Mesenchymal stem cell (in vitro differentiated cells and primary cell): ENCODE data around the gene GNAI2.
"Not testable (repeated sequence)": the region's sequence is repeated elsewhere in the genome, so short reads cannot be mapped to it uniquely, and the experiment has no call there.

Experiments used
- DNase-seq: peaks from one replicate; pipeline ENCODE4 v3.0.0-alpha.2; 2013
- H2AFZ ChIP-seq: one replicate; pipeline ENCODE4 v1.6.1; 2013; ENCODE audit warnings: low read depth, mild to moderate bottlenecking, control low read depth, inconsistent platforms, low read length, moderate library complexity
- H2AK5ac ChIP-seq: 2 replicates; pipeline ENCODE4 v1.6.1; 2013; ENCODE audit warnings: low read length, moderate library complexity, mild to moderate bottlenecking, inconsistent platforms; ENCODE audit not compliant: severe bottlenecking
- H2BK120ac ChIP-seq: one replicate; pipeline ENCODE4 v1.6.1; 2013; ENCODE audit warnings: low read depth, mild to moderate bottlenecking, inconsistent platforms, low read length, moderate library complexity
- H2BK12ac ChIP-seq, 2 experiments: one replicate each; pipeline ENCODE4 v1.6.1; 2013; ENCODE audit warnings: inconsistent platforms in 2 of 2, low read length in 2 of 2, mild to moderate bottlenecking in 2 of 2, moderate library complexity in 2 of 2, control low read depth in 1 of 2
- H2BK15ac ChIP-seq: one replicate; pipeline ENCODE4 v1.6.1; 2013; ENCODE audit warnings: mild to moderate bottlenecking, low read depth, inconsistent platforms; ENCODE audit not compliant: poor library complexity, severe bottlenecking
- H2BK5ac ChIP-seq: 2 replicates; pipeline ENCODE4 v1.6.1; 2013; ENCODE audit warnings: low read depth, mild to moderate bottlenecking, low read length, control low read depth, inconsistent platforms; ENCODE audit not compliant: poor library complexity, severe bottlenecking
- H3K14ac ChIP-seq, 2 experiments: one replicate each; pipeline ENCODE4 v1.6.1; 2013; ENCODE audit warnings: inconsistent platforms in 2 of 2, low read length in 2 of 2, control low read depth in 1 of 2, mild to moderate bottlenecking in 1 of 2, moderate library complexity in 1 of 2
- H3K18ac ChIP-seq, 2 experiments: one replicate each; pipeline ENCODE4 v1.6.1; 2013; ENCODE audit warnings: inconsistent platforms in 2 of 2, low read length in 2 of 2, control low read depth in 1 of 2, low read depth in 1 of 2, mild to moderate bottlenecking in 1 of 2
- H3K23ac ChIP-seq, 2 experiments: one replicate each; pipeline ENCODE4 v1.6.1; 2013; ENCODE audit warnings: inconsistent platforms in 2 of 2, low read length in 2 of 2, mild to moderate bottlenecking in 2 of 2, moderate library complexity in 2 of 2, control low read depth in 1 of 2
- H3K27ac ChIP-seq: 2 replicates; pipeline ENCODE4 v1.5.1; 2013; ENCODE audit warnings: mild to moderate bottlenecking, moderate library complexity, low read length, control low read depth, inconsistent platforms; ENCODE audit not compliant: poor library complexity, severe bottlenecking
- H3K27me3 ChIP-seq, 2 experiments: 2 replicates each; pipeline versions ENCODE4 v1.6.1 to v1.7.0; 2013; ENCODE audit warnings: low read length in 2 of 2, mild to moderate bottlenecking in 2 of 2, moderate library complexity in 2 of 2, control low read depth in 1 of 2, inconsistent platforms in 1 of 2; ENCODE audit not compliant: control insufficient read depth in 1 of 2, insufficient read depth in 1 of 2
- H3K36me3 ChIP-seq, 2 experiments: 2 replicates each; pipeline versions ENCODE4 v1.6.1 to v1.7.0; 2013; ENCODE audit warnings: low read length in 2 of 2, control low read depth in 1 of 2, inconsistent platforms in 1 of 2, low read depth in 1 of 2, mild to moderate bottlenecking in 1 of 2; ENCODE audit not compliant: insufficient read depth in 2 of 2, control insufficient read depth in 1 of 2
- H3K4ac ChIP-seq, 2 experiments: one replicate each; pipeline ENCODE4 v1.6.1; 2013; ENCODE audit warnings: inconsistent platforms in 2 of 2, low read length in 2 of 2, mild to moderate bottlenecking in 2 of 2, moderate library complexity in 2 of 2, control low read depth in 1 of 2, low read depth in 1 of 2
- H3K4me1 ChIP-seq: 2 replicates; pipeline ENCODE4 v1.6.1; 2013; ENCODE audit warnings: low read depth, low read length, control low read depth; ENCODE audit not compliant: control insufficient read depth, insufficient read depth
- H3K4me2 ChIP-seq: 2 replicates; pipeline ENCODE4 v1.6.1; 2013; ENCODE audit warnings: low read length, mild to moderate bottlenecking, inconsistent platforms; ENCODE audit not compliant: poor library complexity, severe bottlenecking
- H3K4me3 ChIP-seq, 2 experiments: 2 replicates each; pipeline versions ENCODE4 v1.5.1 to v1.7.0; 2013; ENCODE audit warnings: low read length in 2 of 2, mild to moderate bottlenecking in 2 of 2, control low read depth in 1 of 2, low read depth in 1 of 2; ENCODE audit not compliant: insufficient read depth in 1 of 2
- H3K79me1 ChIP-seq: replicated peaks from 2 replicates; pipeline ENCODE4 v1.6.1; 2013; ENCODE audit warnings: mild to moderate bottlenecking, control low read depth, low read length, inconsistent platforms; ENCODE audit not compliant: poor library complexity, severe bottlenecking
- H3K9ac ChIP-seq: 2 replicates; pipeline ENCODE4 v1.7.0; 2013; ENCODE audit warnings: mild to moderate bottlenecking, low read length, moderate library complexity
- H3K9me3 ChIP-seq: 2 replicates; pipeline ENCODE4 v1.7.0; 2013; ENCODE audit warnings: mild to moderate bottlenecking, low read length; ENCODE audit not compliant: control insufficient read depth
- H4K8ac ChIP-seq: one replicate; pipeline ENCODE4 v1.6.1; 2013; ENCODE audit warnings: inconsistent platforms, mild to moderate bottlenecking, low read length, moderate library complexity
- H4K91ac ChIP-seq: one replicate; pipeline ENCODE4 v1.6.1; 2013; ENCODE audit warnings: mild to moderate bottlenecking, low read length, inconsistent platforms
- WGBS: methylation state at CpG from one replicate; pipeline ENCODE4 v1.1.7; 2013; ENCODE audit warnings: mixed read lengths; 5-methylcytosine and 5-hydroxymethylcytosine counted together

The GNAI2 gene

DNA sequence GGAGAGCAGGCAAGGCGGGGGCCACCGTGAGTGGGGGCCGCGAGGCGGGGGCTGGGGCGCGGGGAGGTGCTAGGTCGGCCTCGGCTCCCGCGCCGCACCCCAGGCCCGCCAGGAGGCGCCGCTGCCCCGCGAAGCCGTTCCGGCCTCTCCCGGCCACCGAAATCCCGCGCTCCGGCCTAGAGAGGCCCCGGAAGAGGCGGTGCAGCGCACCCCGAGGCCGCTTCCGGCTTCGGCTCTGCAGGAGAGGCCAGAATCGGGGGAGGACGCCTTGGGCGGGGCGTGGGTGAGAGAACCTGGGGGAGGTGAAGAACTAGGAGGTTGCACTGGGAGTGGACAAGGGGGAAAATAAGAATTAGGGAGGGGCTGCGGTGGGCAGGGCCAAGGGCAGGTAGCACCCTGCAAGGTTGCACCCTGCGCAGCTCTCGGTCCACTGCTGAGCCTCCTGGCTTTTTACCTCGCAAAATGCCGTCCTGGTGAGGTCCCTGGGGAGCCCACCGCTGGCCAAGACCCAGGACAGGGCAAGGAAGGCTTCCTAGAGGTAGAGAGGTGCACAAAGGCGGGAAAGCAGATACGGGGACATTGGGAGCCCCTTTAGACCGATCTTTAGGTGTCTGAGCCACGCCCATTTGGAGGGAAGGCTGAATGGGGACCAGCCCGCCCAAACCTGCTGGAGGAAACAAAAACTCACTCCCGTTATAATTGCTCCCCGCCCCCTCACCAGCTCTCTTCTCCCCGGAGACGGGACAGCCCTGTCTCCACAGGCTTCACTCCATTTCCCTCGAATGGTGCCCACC lies 8.4 kb upstream of the GNAI2 start:
- peak overlapping the region; percentile 74 to 97 for H3K18ac ChIP-seq
- WGBS = under 1% methylated on average over 51 of the region's 51 CpGs
- H2BK15ac ChIP-seq = peak overlapping the region; percentile 95

DNA sequence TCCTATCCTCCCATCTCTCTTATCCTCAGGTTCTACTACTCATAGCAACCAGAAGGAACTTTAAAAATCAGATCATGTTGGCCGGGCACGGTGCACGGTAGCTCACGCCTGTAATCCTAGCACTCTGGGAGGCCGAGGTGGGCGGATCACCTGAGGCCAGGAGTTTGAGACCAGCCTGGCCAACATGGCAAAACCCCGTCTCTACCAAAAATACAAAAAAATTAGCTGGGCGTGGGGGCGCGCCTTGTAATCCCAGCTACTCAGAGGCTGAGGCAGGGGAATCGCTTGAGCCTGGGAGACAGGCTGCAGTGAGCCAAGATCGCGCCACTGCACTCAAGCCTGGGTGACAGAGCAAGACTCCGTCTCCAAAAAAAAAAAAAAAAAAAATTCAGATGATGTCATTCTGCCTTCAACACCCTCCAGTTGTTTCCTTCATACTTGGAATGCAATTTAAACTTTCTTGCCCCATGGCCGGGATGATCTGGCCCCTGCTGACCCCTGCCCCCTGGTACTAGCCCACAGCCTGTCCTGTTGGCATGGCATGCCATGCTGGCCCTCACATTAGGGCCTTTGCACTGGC lies 7.7 kb upstream of the GNAI2 start:
- H4K91ac ChIP-seq, H3K23ac ChIP-seq, H2BK120ac ChIP-seq, H2AFZ ChIP-seq, H2BK5ac ChIP-seq, DNase-seq, H3K9me3 ChIP-seq, H3K14ac ChIP-seq, H3K79me1 ChIP-seq, H2BK12ac ChIP-seq, H3K36me3 ChIP-seq, H2AK5ac ChIP-seq: not testable (repeated sequence)
- 51% methylated on average over 15 of the region's 15 CpGs for WGBS
- Histone ChIP-seq H3K18ac (peak overlapping the region in 1 of 2 experiments; percentile 19), H3K4ac (peak overlapping the region in 1 of 2 experiments; percentile 59), H3K9ac (peak overlapping the region; percentile 89), H3K4me1 (peaks cover 15% of the 10 kb centered on the region), H3K27ac (peak overlapping the region; percentile 7), H3K4me3 (peak overlapping the region in 1 of 2 experiments; percentile 95), H3K4me2 (peak overlapping the region; percentile 85), H4K8ac (peak overlapping the region; percentile 92), H2BK15ac (peak overlapping the region; percentile 3), H3K27me3 (peaks cover 4 to 15% of the 10 kb centered on the region in 2 experiments)

More for the DNA sequence above, 8.4 kb upstream of the GNAI2 start:
- Histone ChIP-seq H3K4me1 (peaks cover 15% of the 10 kb centered on the region), H2AK5ac (peak overlapping the region; percentile 28), H4K91ac (peak overlapping the region; percentile 85), H3K27me3 (peaks cover 4 to 18% of the 10 kb centered on the region in 2 experiments), H2BK12ac (peak overlapping the region; percentile 46 to 69), H3K14ac (peak overlapping the region in 1 of 2 experiments; percentile 58), H3K4me3 (peak overlapping the region; percentile 64 to 95), H3K9ac (peak overlapping the region; percentile 89), H2BK120ac (peak overlapping the region; percentile 57), H3K4me2 (peak overlapping the region; percentile 90), H3K23ac (peak overlapping the region in 1 of 2 experiments; percentile 3), H2BK5ac (no peak overlapping the region), H3K36me3 (no peaks in the 10 kb centered on the region), H3K27ac (peak overlapping the region; percentile 76), H3K4ac (peak overlapping the region; percentile 84 to 89), H4K8ac (peak overlapping the region; percentile 93), H2AFZ (peak overlapping the region; percentile 90), H3K9me3 (no peaks in the 10 kb centered on the region), H3K79me1 (peaks cover 3% of the 10 kb centered on the region)
- peak; percentile 87 for DNase-seq

DNA sequence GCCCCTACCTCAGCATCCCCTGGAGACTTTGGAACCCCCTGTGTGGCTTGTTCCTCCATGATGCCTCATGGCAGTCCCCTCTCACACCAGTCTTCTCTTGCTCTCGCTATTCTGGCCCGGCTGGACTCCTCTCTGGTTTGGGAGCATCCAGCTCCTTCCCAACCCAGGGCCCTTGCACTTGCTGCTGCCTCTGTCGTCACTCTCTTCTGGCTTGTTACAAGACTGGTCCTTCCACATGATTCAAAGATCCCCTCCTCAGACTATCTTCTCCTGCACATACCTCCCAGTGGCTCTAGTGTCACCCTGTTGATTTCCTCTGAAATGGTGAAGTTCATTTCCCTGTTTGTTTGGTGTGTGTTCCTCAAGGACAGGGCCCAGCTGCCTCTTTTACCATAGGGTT lies 6.5 kb upstream of the GNAI2 start:
- WGBS = 96% methylated on average over 3 of the region's 3 CpGs
- Histone ChIP-seq H3K4me3 (no peak overlapping the region), H3K9ac (no peak overlapping the region), H3K27ac (no peak overlapping the region), H4K8ac (no peak overlapping the region), H3K4me2 (no peak overlapping the region), H3K4ac (no peak overlapping the region), H3K36me3 (no peaks in the 10 kb centered on the region), H3K18ac (no peak overlapping the region), H2AFZ (no peak overlapping the region), H3K79me1 (peaks cover 3% of the 10 kb centered on the region), H3K23ac (no peak overlapping the region), H4K91ac (no peak overlapping the region), H3K14ac (no peak overlapping the region), H2BK5ac (no peak overlapping the region), H2AK5ac (peak overlapping the region; percentile 14), H3K9me3 (no peaks in the 10 kb centered on the region), H2BK15ac (no peak overlapping the region), H3K27me3 (peaks cover 3 to 5% of the 10 kb centered on the region in 2 experiments), H2BK12ac (no peak overlapping the region), H2BK120ac (no peak overlapping the region), H3K4me1 (peaks cover 15% of the 10 kb centered on the region)
- DNase-seq = no peak

DNA sequence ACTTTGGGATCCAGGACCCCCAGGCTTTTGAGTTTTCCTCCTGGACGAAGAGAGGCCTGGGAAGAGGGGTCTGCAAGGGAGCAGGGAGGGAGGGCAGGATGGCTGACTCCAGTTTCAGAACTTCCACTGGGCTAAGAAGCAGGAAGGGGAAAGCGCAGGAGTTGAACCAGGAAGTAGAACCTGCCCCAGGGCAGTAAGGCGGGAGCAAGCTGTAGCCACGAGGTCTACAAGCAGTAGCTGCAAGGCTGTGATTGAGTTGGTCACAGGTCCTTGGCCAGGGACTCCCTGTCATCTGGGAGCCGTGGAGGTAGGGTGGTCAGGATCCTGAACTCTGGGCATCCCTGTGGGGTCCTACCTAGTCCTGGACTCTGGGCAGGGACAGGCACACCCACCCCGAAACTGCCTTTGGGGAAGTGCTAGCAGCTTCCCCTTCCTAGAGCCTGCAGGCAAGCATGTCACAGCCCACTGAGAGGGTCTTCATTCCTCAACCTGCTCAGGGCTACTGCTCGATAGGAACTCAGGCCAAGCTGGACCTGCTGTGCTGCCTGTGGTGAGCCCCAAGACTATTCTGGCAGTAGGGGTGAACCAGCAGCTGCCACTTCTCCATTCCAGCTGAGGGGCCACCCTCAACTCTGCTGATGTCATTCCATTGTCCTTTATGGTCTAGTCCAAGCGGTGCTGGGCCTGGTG lies 5.8 kb upstream of the GNAI2 start:
- no peak overlapping the region for H3K18ac ChIP-seq
- 93% methylated on average over 8 of the region's 8 CpGs for WGBS
- no peak overlapping the region for H3K4me2 ChIP-seq
- H2AFZ ChIP-seq = no peak overlapping the region
- H2BK12ac ChIP-seq = peak overlapping the region in 1 of 2 experiments; percentile 6
- H3K9ac ChIP-seq = no peak overlapping the region
- no peak for DNase-seq
- H3K27me3 ChIP-seq = no peaks in the 10 kb centered on the region
- H3K79me1 ChIP-seq = peaks cover 8% of the 10 kb centered on the region
- H3K23ac ChIP-seq = no peak overlapping the region
- H3K4me3 ChIP-seq = no peak overlapping the region
- no peak overlapping the region for H3K27ac ChIP-seq
- H3K14ac ChIP-seq = no peak overlapping the region
- H2BK120ac ChIP-seq = no peak overlapping the region
- no peak overlapping the region for H2BK15ac ChIP-seq
- H3K4ac ChIP-seq = no peak overlapping the region
- no peaks in the 10 kb centered on the region for H3K9me3 ChIP-seq
- no peak overlapping the region for H2BK5ac ChIP-seq
- peaks cover 21% of the 10 kb centered on the region for H3K4me1 ChIP-seq
- H2AK5ac ChIP-seq = no peak overlapping the region
- no peak overlapping the region for H4K8ac ChIP-seq
- no peaks in the 10 kb centered on the region for H3K36me3 ChIP-seq
- no peak overlapping the region for H4K91ac ChIP-seq
